ENCODE results near the gene HHIPL1. TPM values are rescaled to one million over a fixed set of nuclear protein-coding genes. Genes with fewer than 3 reads are reported as not detected.

HHIPL1 gene
- total and polyA plus RNA-seq, 2 donors (not counting 3 experiments of a cell fraction or from before 2014, with no cell fraction given) = 1.3 to 2.1 TPM

- dilution Hi-C loops (cut with MboI; ENCODE audit: extremely low pct_ligation_motif_present, low sequenced_read_pairs) (no loop called here), intact Hi-C loops (cut with micrococcal nuclease) (no loop called here)
- no peak overlapping the region for H3K9ac ChIP-seq (replicated peaks; ENCODE audit: extremely low read depth, insufficient read depth, low read length)
- H3K4me1 ChIP-seq (ENCODE audit: control insufficient read depth, extremely low read depth, insufficient read depth, low read length) = no peaks in the 10 kb centered on the region
- FAIRE-seq = no peak
- peaks cover 6 to 13% of the 10 kb centered on the region in 2 experiments for H3K27me3 ChIP-seq (ENCODE audit: control insufficient read depth in 2 of 2, insufficient read depth in 2 of 2, low read length in 2 of 2)
- H4K20me1 ChIP-seq (replicated peaks; ENCODE audit: control insufficient read depth, extremely low read depth, insufficient read depth, low read length) = no peaks in the 10 kb centered on the region
- no peaks in the 10 kb centered on the region for H3K79me2 ChIP-seq (ENCODE audit: control insufficient read depth, insufficient read depth, low read length)
- POLR2A ChIA-PET = no interaction called here
- no peaks in the 10 kb centered on the region for H3K9me1 ChIP-seq (replicated peaks; ENCODE audit: control insufficient read depth, extremely low read depth, insufficient read depth, low read length)
- H3K36me3 ChIP-seq (ENCODE audit: control insufficient read depth in 2 of 2, extremely low read depth in 1 of 2, insufficient read depth in 2 of 2, low read length in 2 of 2) = no peaks in the 10 kb centered on the region
- H3K27ac ChIP-seq (ENCODE audit: insufficient read depth, low read depth, low read length) = no peak overlapping the region
- CTCF ChIA-PET = interaction anchor here (0.9 to 3.1 kb wide), 3 partner anchors 10 to 187 kb away, joined by 3 to 14 read pairs (median 3); no protein-coding TSS in a partner anchor
- DNase-seq (ENCODE audit: low read depth, low spot score) = no peak
- TF ChIP-seq EZH2 (IDR thresholded peaks at IDR 0.05; ENCODE audit: borderline replicate concordance, low read depth, low read length, severe bottlenecking) = no peak
- no peak for TF ChIP-seq MYC (IDR thresholded peaks at IDR 0.05; ENCODE audit: low read depth, low read length)
- TF ChIP-seq CTCF (IDR thresholded peaks at IDR 0.05; ENCODE audit: extremely low read depth in 1 of 2, insufficient read depth in 1 of 2, low read depth in 1 of 2, low read length in 2 of 2) = no peak
- no peak for TF ChIP-seq GATA2 (IDR thresholded peaks at IDR 0.05; ENCODE audit: insufficient read depth, insufficient read length, low read depth, low read length)
- TF ChIP-seq JUN (IDR thresholded peaks at IDR 0.05; ENCODE audit: borderline replicate concordance, insufficient read depth, insufficient read length, low read depth) = no peak
- TF ChIP-seq POLR2AphosphoS5 (IDR thresholded peaks at IDR 0.05; ENCODE audit: insufficient read depth, low read depth, low read length) = no peak
- no peak for TF ChIP-seq POLR2A (IDR thresholded peaks at IDR 0.05; ENCODE audit: low read depth, low read length)
- no peak for TF ChIP-seq MAX (IDR thresholded peaks at IDR 0.05; ENCODE audit: insufficient read depth, insufficient read length)
- no peak for TF ChIP-seq FOS (IDR thresholded peaks at IDR 0.05; ENCODE audit: borderline replicate concordance, insufficient read depth, low read length)
- BruUV-seq (replicated peaks) = no TSS peak
- H3K9me3 ChIP-seq (replicated peaks; ENCODE audit: control insufficient read depth, insufficient read depth, low read length) = no peaks in the 10 kb centered on the region
- H2AFZ ChIP-seq (ENCODE audit: low read depth, low read length) = no peak overlapping the region
- no peak overlapping the region for H3K4me2 ChIP-seq (ENCODE audit: insufficient read depth, low read length)
- H3K4me3 ChIP-seq (replicated peaks in 1 of 3; ENCODE audit: insufficient read depth in 1 of 3, low read depth in 1 of 3, low read length in 3 of 3) = no peak overlapping the region
Measured at GRCh38 chr14:99698642-99699041, 53.7 kb downstream of the HHIPL1 start.

Data from endothelial cell of umbilical vein (primary cell).